Uterus (tissue), 2 donors: ENCODE measurements around the gene LRRC25.

Experiments used
- CTCF ChIP-seq, 4 experiments: fragments of 200-600 bp in 2 of 4; fragments of 450-650 bp in 2 of 4; sonication (generic) in 2 of 4; IDR thresholded peaks; one replicate each; pipeline ENCODE4 v1.5.1; 2016 to 2019; ENCODE audit warnings: antibody characterized with exemption in 4 of 4, mild to moderate bottlenecking in 2 of 4, moderate library complexity in 1 of 4
- POLR2A ChIP-seq, 2 donors: fragments of 450-650 bp; IDR thresholded peaks; one replicate each; pipeline ENCODE4 v1.6.1; 2016; ENCODE audit warnings: antibody characterized with exemption in 2 of 2, mild to moderate bottlenecking in 1 of 2, moderate library complexity in 1 of 2

- TF ChIP-seq POLR2A (IDR thresholded peaks at IDR 0.05), result no peak
- no peak for TF ChIP-seq CTCF (IDR thresholded peaks at IDR 0.05)
Observed at GRCh38 chr19:18362934-18363542, 34.4 kb downstream of the LRRC25 start.
